GM19438 (cell line): Measurements from ENCODE around the gene MPHOSPH10.
"Not testable (repeated sequence)": the region's sequence is repeated elsewhere in the genome, so short reads cannot be mapped to it uniquely, and the experiment has no call there.

Source experiments
- ATAC-seq: cut with Tn5 transposase; IDR thresholded peaks from one replicate; pipeline ENCODE4 v1.9.1; 2021; ENCODE audit warnings: low read depth; ENCODE audit not compliant: unreplicated experiment

MPHOSPH10 gene

GRCh38 chr2:71157124-71157793, 26.8 kb downstream of the MPHOSPH10 start:
- ATAC-seq = no peak

- ATAC-seq = no peak
Measured at GRCh38 chr2:71166812-71167211, 36.4 kb downstream of the MPHOSPH10 start.

GRCh38 chr2:71173096-71173495, 42.7 kb downstream of the MPHOSPH10 start:
- ATAC-seq = no peak

- no peak for ATAC-seq
Measured at GRCh38 chr2:71174207-71174606, 43.8 kb downstream of the MPHOSPH10 start.

GRCh38 chr2:71178836-71179235, 48.4 kb downstream of the MPHOSPH10 start:
- ATAC-seq = not testable (repeated sequence)

GRCh38 chr2:71181316-71181715, 50.9 kb downstream of the MPHOSPH10 start:
- no peak for ATAC-seq

GRCh38 chr2:71183306-71184115, 53.1 kb downstream of the MPHOSPH10 start:
- not testable (repeated sequence) for ATAC-seq

- no peak for ATAC-seq
Measured at GRCh38 chr2:71186973-71187372, 56.5 kb downstream of the MPHOSPH10 start.

GRCh38 chr2:71187589-71187988, 57.2 kb downstream of the MPHOSPH10 start:
- ATAC-seq = no peak

- no peak for ATAC-seq
Measured at GRCh38 chr2:71190656-71191569, 60.5 kb downstream of the MPHOSPH10 start.

- no peak for ATAC-seq
Measured at GRCh38 chr2:71191570-71191943, 61.1 kb downstream of the MPHOSPH10 start.
